AG09309 (cell line): ENCODE results near the gene EMCN.
"Not testable (repeated sequence)": the region's sequence is repeated elsewhere in the genome, so short reads cannot be mapped to it uniquely, and the experiment has no call there.

Experiments
- DNase-seq: peaks from one replicate; pipeline ENCODE4 v3.0.0-alpha.2; 2010; ENCODE audit warnings: low read depth
- H3K4me3 ChIP-seq: 2 replicates; pipeline ENCODE4 v1.5.1; 2011; ENCODE audit warnings: mild to moderate bottlenecking, low read depth, low read length, moderate library complexity; ENCODE audit not compliant: control insufficient read depth
- CTCF ChIP-seq: IDR thresholded peaks from 2 replicates; pipeline ENCODE4 v1.5.1; 2011; ENCODE audit warnings: mild to moderate bottlenecking, low read depth, low read length, inconsistent platforms; ENCODE audit not compliant: insufficient read depth, control insufficient read depth; ENCODE audit errors: missing control alignments

EMCN gene

GRCh38 chr4:100545427-100545826, 27.6 kb upstream of the EMCN start:
- DNase-seq, result no peak
- H3K4me3 ChIP-seq, result no peak overlapping the region
- no peak for TF ChIP-seq CTCF

GRCh38 chr4:100540131-100540530, 22.3 kb upstream of the EMCN start:
- no peak for DNase-seq
- no peak for TF ChIP-seq CTCF
- H3K4me3 ChIP-seq, result no peak overlapping the region

GRCh38 chr4:100539706-100540105, 21.9 kb upstream of the EMCN start:
- H3K4me3 ChIP-seq, result no peak overlapping the region
- TF ChIP-seq CTCF, result no peak
- DNase-seq, result no peak

- no peak for DNase-seq
- no peak overlapping the region for H3K4me3 ChIP-seq
- TF ChIP-seq CTCF, result no peak
Measured at GRCh38 chr4:100533741-100534140, 15.9 kb upstream of the EMCN start.

GRCh38 chr4:100530161-100530560, 12.3 kb upstream of the EMCN start:
- not testable (repeated sequence) for H3K4me3 ChIP-seq, DNase-seq

GRCh38 chr4:100525686-100526085, 7.9 kb upstream of the EMCN start:
- TF ChIP-seq CTCF, result no peak
- H3K4me3 ChIP-seq, result no peak overlapping the region

GRCh38 chr4:100519205-100519604, 1.4 kb upstream of the EMCN start:
- TF ChIP-seq CTCF, result no peak
- no peak overlapping the region for H3K4me3 ChIP-seq
- DNase-seq, result no peak

More at GRCh38 chr4:100525686-100526085, 7.9 kb upstream of the EMCN start:
- no peak for DNase-seq
